Neural progenitor cell (in vitro differentiated cells): Measurements from ENCODE around the gene SBDS. TPM values are rescaled to one million over a fixed set of nuclear protein-coding genes. Genes with fewer than 3 reads are reported as not detected.
"Not testable (repeated sequence)": the region's sequence is repeated elsewhere in the genome, so short reads cannot be mapped to it uniquely, and the experiment has no call there.

Experiments
- DNase-seq: peaks from one replicate; pipeline ENCODE4 v3.0.0-alpha.2; 2016; ENCODE audit warnings: low spot score
- H2AFZ ChIP-seq: fragments of 200-600 bp; sonication (generic); replicated peaks from 2 replicates; pipeline ENCODE4 v1.6.1; 2016; ENCODE audit warnings: antibody characterized with exemption
- H3F3A ChIP-seq: fragments of 200-600 bp; sonication (generic); 2 replicates; pipeline ENCODE4 v1.6.1; 2016; ENCODE audit warnings: antibody characterized with exemption, low read depth
- H3K27ac ChIP-seq: fragments of 200-600 bp; sonication (generic); 2 replicates; pipeline ENCODE4 v1.5.1; 2016; ENCODE audit warnings: mild to moderate bottlenecking
- H3K27me3 ChIP-seq: fragments of 200-600 bp; sonication (generic); 2 replicates; pipeline ENCODE4 v1.6.1; 2016; ENCODE audit warnings: mild to moderate bottlenecking, moderate library complexity
- H3K36me3 ChIP-seq: fragments of 200-600 bp; sonication (generic); 2 replicates; pipeline ENCODE4 v1.5.1; 2016
- H3K4me1 ChIP-seq: fragments of 200-600 bp; sonication (generic); 2 replicates; pipeline ENCODE4 v1.6.1; 2016; ENCODE audit warnings: mixed run types
- H3K4me2 ChIP-seq: fragments of 200-600 bp; sonication (generic); 2 replicates; pipeline ENCODE4 v1.6.1; 2016
- H3K4me3 ChIP-seq: fragments of 200-600 bp; sonication (generic); 2 replicates; pipeline ENCODE4 v1.5.1; 2016
- H3K79me2 ChIP-seq: fragments of 200-600 bp; sonication (generic); 2 replicates; pipeline ENCODE4 v1.6.1; 2016; ENCODE audit warnings: low read depth
- H3K9ac ChIP-seq: fragments of 200-600 bp; sonication (generic); 2 replicates; pipeline ENCODE4 v1.6.1; 2016
- H3K9me3 ChIP-seq: fragments of 200-600 bp; sonication (generic); 2 replicates; pipeline ENCODE4 v1.5.1; 2016; ENCODE audit warnings: low read depth
- H4K20me1 ChIP-seq: fragments of 200-600 bp; sonication (generic); 2 replicates; pipeline ENCODE4 v1.6.1; 2016; ENCODE audit warnings: low read depth
- H3K27ac Mint-ChIP-seq: 3 replicates; pipeline ENCODE4 v1.8.0; 2021; ENCODE audit warnings: mixed read lengths
- H3K27me3 Mint-ChIP-seq: 2 replicates; pipeline ENCODE4 v1.8.0; 2022; ENCODE audit warnings: low read depth, mild to moderate bottlenecking, inconsistent platforms, moderate library complexity, mixed read lengths; ENCODE audit not compliant: insufficient read depth
- H3K36me3 Mint-ChIP-seq: 3 replicates; pipeline ENCODE4 v1.8.0; 2021; ENCODE audit warnings: mixed read lengths
- H3K4me1 Mint-ChIP-seq: 3 replicates; pipeline ENCODE4 v1.8.0; 2021; ENCODE audit warnings: mixed read lengths
- H3K4me3 Mint-ChIP-seq: 3 replicates; pipeline ENCODE4 v1.8.0; 2021; ENCODE audit warnings: mild to moderate bottlenecking, moderate library complexity, mixed read lengths
- H3K9me3 Mint-ChIP-seq: 3 replicates; pipeline ENCODE4 v1.8.0; 2020; ENCODE audit warnings: mixed read lengths
- EZH2 ChIP-seq: fragments of 200-600 bp; sonication (generic); IDR thresholded peaks from 2 replicates; pipeline ENCODE4 v1.6.1; 2017; ENCODE audit warnings: antibody characterized with exemption, mild to moderate bottlenecking, moderate library complexity
- EZH2phosphoT487 ChIP-seq: fragments of 200-600 bp; sonication (generic); IDR thresholded peaks from 2 replicates; pipeline ENCODE4 v1.6.1; 2017; ENCODE audit warnings: antibody characterized with exemption
- total RNA-seq: library from RNA; depleted of rRNA; stranded (reverse); fragments of >200 nt; gene quantifications from 2 replicates; pipeline ENCODE4 v1.2.3, GENCODE V29; 2015; ENCODE audit warnings: low replicate concordance
- TF ChIP-seq, protein P1 (sequence below): fragments of 200-600 bp; sonication (generic); IDR thresholded peaks from 2 replicates; pipeline ENCODE4 v1.5.1; 2017; ENCODE audit warnings: antibody characterized with exemption, mild to moderate bottlenecking

SBDS gene
- total RNA-seq, 1 donor from 2014 or later = 44.2 TPM

DNA sequence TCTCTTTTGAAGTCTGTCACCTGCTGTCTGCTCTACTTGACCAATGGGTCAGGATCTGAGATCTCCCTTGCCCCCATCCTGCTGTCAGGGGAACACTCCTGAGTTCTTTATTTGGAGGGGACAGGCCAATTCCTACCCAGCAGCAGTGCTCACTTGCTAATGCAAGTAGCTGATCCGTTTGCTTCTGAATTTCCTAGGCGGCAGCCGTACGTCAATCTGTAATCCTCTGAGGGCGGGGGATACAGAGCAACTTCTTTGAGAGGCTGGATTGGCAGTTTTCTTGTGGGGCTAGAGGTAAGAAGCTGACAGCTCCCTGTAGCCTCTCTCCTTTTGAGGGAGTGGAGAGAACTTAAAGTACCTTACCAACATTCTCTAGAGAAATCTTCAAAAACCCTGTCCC is 37.9 kb upstream of the SBDS start:
- Mint-ChIP-seq H3K27me3 (peaks cover 2% of the 10 kb centered on the region), H3K9me3 (no peaks in the 10 kb centered on the region), H3K4me3 (no peak overlapping the region), H3K4me1 (no peaks in the 10 kb centered on the region), H3K36me3 (peaks cover 19% of the 10 kb centered on the region), H3K27ac (no peak overlapping the region)
- no peak for DNase-seq
- Histone ChIP-seq H4K20me1 (no peaks in the 10 kb centered on the region), H3K79me2 (no peaks in the 10 kb centered on the region), H3K9me3 (no peaks in the 10 kb centered on the region), H3K36me3 (no peaks in the 10 kb centered on the region), H3K4me1 (no peaks in the 10 kb centered on the region), H3F3A (no peaks in the 10 kb centered on the region), H3K27ac (no peak overlapping the region), H3K4me2 (no peak overlapping the region), H3K4me3 (no peak overlapping the region), H2AFZ (no peak overlapping the region), H3K27me3 (no peaks in the 10 kb centered on the region), H3K9ac (no peak overlapping the region)
- no peak for TF ChIP-seq EZH2phosphoT487
- TF ChIP-seq EZH2 = no peak
- TF ChIP-seq, protein P1, sequence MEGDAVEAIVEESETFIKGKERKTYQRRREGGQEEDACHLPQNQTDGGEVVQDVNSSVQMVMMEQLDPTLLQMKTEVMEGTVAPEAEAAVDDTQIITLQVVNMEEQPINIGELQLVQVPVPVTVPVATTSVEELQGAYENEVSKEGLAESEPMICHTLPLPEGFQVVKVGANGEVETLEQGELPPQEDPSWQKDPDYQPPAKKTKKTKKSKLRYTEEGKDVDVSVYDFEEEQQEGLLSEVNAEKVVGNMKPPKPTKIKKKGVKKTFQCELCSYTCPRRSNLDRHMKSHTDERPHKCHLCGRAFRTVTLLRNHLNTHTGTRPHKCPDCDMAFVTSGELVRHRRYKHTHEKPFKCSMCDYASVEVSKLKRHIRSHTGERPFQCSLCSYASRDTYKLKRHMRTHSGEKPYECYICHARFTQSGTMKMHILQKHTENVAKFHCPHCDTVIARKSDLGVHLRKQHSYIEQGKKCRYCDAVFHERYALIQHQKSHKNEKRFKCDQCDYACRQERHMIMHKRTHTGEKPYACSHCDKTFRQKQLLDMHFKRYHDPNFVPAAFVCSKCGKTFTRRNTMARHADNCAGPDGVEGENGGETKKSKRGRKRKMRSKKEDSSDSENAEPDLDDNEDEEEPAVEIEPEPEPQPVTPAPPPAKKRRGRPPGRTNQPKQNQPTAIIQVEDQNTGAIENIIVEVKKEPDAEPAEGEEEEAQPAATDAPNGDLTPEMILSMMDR = no peak

DNA sequence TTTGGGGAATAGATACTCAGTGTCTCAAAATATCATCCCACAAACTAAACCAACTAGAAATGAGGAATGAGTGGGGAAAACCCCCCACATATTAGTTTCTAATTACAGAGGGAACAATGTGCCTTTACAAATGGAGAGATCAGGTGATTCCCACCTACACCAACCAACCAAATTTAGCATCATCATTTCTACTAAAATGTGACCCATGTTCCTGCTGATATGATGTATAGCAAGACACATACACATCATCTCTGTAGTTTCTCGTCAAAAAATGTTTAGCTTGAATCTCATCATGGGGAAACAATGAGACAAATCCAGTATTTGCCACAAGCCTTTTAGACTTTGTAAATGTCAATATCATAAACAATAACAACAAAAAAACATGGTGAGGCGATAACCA is 36.3 kb upstream of the SBDS start:
- H3K9ac ChIP-seq, H3K36me3 ChIP-seq, H3K79me2 ChIP-seq, H3K4me1 ChIP-seq, H3K4me3 ChIP-seq, H3K4me2 ChIP-seq, H4K20me1 ChIP-seq, H3K27me3 ChIP-seq, H3K27me3 Mint-ChIP-seq, H3K27ac Mint-ChIP-seq, H3K4me1 Mint-ChIP-seq, H3K9me3 Mint-ChIP-seq, H3K4me3 Mint-ChIP-seq, H2AFZ ChIP-seq, H3K9me3 ChIP-seq, H3F3A ChIP-seq, H3K27ac ChIP-seq, DNase-seq: not testable (repeated sequence)
- peaks cover 19% of the 10 kb centered on the region for H3K36me3 Mint-ChIP-seq

DNA sequence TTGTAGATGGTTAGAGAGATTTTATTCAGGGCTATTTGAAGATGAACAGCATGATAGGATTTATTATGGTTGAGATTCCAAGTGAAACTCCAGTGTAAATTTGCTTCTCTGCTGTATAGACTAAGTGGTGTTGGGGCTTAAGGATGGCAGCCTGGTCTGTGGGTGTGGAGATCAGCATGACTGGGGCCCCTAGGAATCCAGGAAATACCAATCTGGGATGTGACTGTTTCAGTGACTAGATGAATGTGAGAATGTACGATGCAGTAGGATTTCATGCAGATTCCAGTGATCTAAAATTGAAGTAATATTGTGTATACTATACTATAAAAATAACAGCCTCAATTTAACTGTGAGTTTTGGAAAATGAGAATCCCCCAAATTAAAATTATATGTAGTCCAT is 30.1 kb upstream of the SBDS start:
- H3K27me3 Mint-ChIP-seq, DNase-seq, H3K27ac Mint-ChIP-seq, H3K4me3 ChIP-seq, H2AFZ ChIP-seq, H3K4me1 Mint-ChIP-seq, H3K9me3 Mint-ChIP-seq, H3K36me3 ChIP-seq, H3K4me3 Mint-ChIP-seq, H3F3A ChIP-seq, H4K20me1 ChIP-seq, H3K27ac ChIP-seq, H3K79me2 ChIP-seq, H3K9ac ChIP-seq, H3K4me2 ChIP-seq, H3K9me3 ChIP-seq, H3K27me3 ChIP-seq, H3K4me1 ChIP-seq: not testable (repeated sequence)
- peaks cover 21% of the 10 kb centered on the region for H3K36me3 Mint-ChIP-seq

DNA sequence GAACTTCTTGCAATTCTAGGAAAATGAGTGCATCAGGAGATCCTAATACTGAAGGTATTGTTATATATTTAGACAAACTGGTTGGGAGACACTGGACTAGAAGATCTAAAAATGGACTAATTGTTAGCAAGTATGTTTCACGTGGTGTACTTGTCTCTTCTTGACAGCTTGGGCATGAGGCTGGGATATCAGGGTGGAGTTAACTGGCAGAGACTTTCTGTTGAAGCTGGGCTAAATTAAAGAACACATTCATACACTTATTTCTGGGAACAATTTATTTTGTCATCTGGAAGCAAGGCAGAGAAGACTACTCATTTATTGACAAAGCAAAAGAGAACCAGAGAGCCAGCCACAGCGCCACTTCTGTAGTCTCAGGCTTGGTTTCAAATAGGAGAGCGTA is 27.1 kb upstream of the SBDS start:
- Mint-ChIP-seq H3K27me3 (peaks cover 4% of the 10 kb centered on the region), H3K27ac (no peak overlapping the region), H3K4me3 (no peak overlapping the region), H3K36me3 (peaks cover 29% of the 10 kb centered on the region), H3K9me3 (no peaks in the 10 kb centered on the region), H3K4me1 (peaks cover 6% of the 10 kb centered on the region)
- Histone ChIP-seq H3F3A (no peaks in the 10 kb centered on the region), H3K9ac (no peak overlapping the region), H3K4me1 (no peaks in the 10 kb centered on the region), H3K4me2 (no peak overlapping the region), H3K9me3 (no peaks in the 10 kb centered on the region), H2AFZ (no peak overlapping the region), H3K79me2 (no peaks in the 10 kb centered on the region), H3K4me3 (no peak overlapping the region), H3K36me3 (no peaks in the 10 kb centered on the region), H4K20me1 (no peaks in the 10 kb centered on the region), H3K27ac (no peak overlapping the region), H3K27me3 (no peaks in the 10 kb centered on the region)
- DNase-seq = no peak
- TF ChIP-seq, protein P1 = no peak
- no peak for TF ChIP-seq EZH2
- no peak for TF ChIP-seq EZH2phosphoT487
